Measurements from ENCODE around the gene MKNK1. TPM values are rescaled to one million over a fixed set of nuclear protein-coding genes. Genes with fewer than 3 reads are reported as not detected.

MKNK1 gene
- polyA plus RNA-seq, 2 donors, result 19.4 to 29.9 TPM

DNA sequence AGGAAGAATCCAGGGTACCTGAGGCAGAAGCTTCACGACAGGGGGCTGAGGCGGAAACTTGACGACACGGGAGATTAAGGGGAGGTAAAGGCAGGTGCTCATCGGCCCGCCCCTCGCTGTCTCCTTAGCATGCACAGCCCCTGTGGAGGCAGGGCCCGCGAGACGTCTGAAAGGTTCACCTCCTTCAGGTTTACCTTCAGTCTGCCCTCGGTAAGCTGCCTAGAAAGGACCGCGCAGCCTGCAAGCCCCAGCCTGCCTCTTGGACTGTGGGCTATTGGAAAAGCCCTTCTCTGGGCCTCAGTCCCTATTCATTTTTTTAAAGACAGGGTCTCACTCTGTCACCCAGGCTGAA lies 81.1 kb downstream of the MKNK1 start:
- peak overlapping the region; percentile 81 to 89 for H3K27ac ChIP-seq (ENCODE audit: low read depth in 2 of 2, low read length in 1 of 2)
- H3K4me1 ChIP-seq (ENCODE audit: control insufficient read depth in 2 of 2, insufficient read depth in 2 of 2, low read length in 1 of 2), result peaks cover 7 to 13% of the 10 kb centered on the region in 2 donors
- H3K36me3 ChIP-seq (ENCODE audit: control insufficient read depth in 2 of 2, insufficient read depth in 2 of 2, low read length in 1 of 2), result no peaks in the 10 kb centered on the region
- no peak overlapping the region for H3K4me3 ChIP-seq (ENCODE audit: low read depth in 1 of 2, low read length in 2 of 2)
- no peaks in the 10 kb centered on the region for H3K27me3 ChIP-seq (ENCODE audit: control insufficient read depth in 1 of 2, insufficient read depth in 2 of 2, low read length in 2 of 2)
- 46 to 68% methylated on average over 13 of the region's 13 CpGs for WGBS, 2 donors
- no peaks in the 10 kb centered on the region for H3K9me3 ChIP-seq (ENCODE audit: control insufficient read depth in 2 of 2, insufficient read depth in 1 of 2, low read depth in 1 of 2, low read length in 1 of 2)

- Histone ChIP-seq H3K27me3 (ENCODE audit: control insufficient read depth in 1 of 2, insufficient read depth in 2 of 2, low read length in 2 of 2) (no peaks in the 10 kb centered on the region), H3K9me3 (ENCODE audit: control insufficient read depth in 2 of 2, insufficient read depth in 1 of 2, low read depth in 1 of 2, low read length in 1 of 2) (no peaks in the 10 kb centered on the region), H3K27ac (ENCODE audit: low read depth in 2 of 2, low read length in 1 of 2) (peak overlapping the region; percentile 81 to 89), H3K4me1 (ENCODE audit: control insufficient read depth in 2 of 2, insufficient read depth in 2 of 2, low read length in 1 of 2) (peaks cover 7 to 14% of the 10 kb centered on the region in 2 donors), H3K4me3 (ENCODE audit: low read depth in 1 of 2, low read length in 2 of 2) (no peak overlapping the region), H3K36me3 (ENCODE audit: control insufficient read depth in 2 of 2, insufficient read depth in 2 of 2, low read length in 1 of 2) (no peaks in the 10 kb centered on the region)
- WGBS, 2 donors, result 14 to 22% methylated on average over 16 of the region's 16 CpGs
Observed at GRCh38 chr1:46522184-46522968, 81.7 kb downstream of the MKNK1 start.

GRCh38 chr1:46521414-46521813 lies 82.7 kb downstream of the MKNK1 start:
- H3K4me3 ChIP-seq (ENCODE audit: low read depth in 1 of 2, low read length in 2 of 2), result no peak overlapping the region
- H3K36me3 ChIP-seq (ENCODE audit: control insufficient read depth in 2 of 2, insufficient read depth in 2 of 2, low read length in 1 of 2), result no peaks in the 10 kb centered on the region
- no peaks in the 10 kb centered on the region for H3K27me3 ChIP-seq (ENCODE audit: control insufficient read depth in 1 of 2, insufficient read depth in 2 of 2, low read length in 2 of 2)
- no peaks in the 10 kb centered on the region for H3K9me3 ChIP-seq (ENCODE audit: control insufficient read depth in 2 of 2, insufficient read depth in 1 of 2, low read depth in 1 of 2, low read length in 1 of 2)
- peak overlapping the region in 1 of 2 donors; percentile 45 for H3K27ac ChIP-seq (ENCODE audit: low read depth in 2 of 2, low read length in 1 of 2)
- 78 to 85% methylated on average over 2 of the region's 2 CpGs for WGBS, 2 donors
- peaks cover 7 to 16% of the 10 kb centered on the region in 2 donors for H3K4me1 ChIP-seq (ENCODE audit: control insufficient read depth in 2 of 2, insufficient read depth in 2 of 2, low read length in 1 of 2)

- 44 to 58% methylated on average over 15 of the region's 15 CpGs for WGBS, 2 donors
- H3K4me1 ChIP-seq (ENCODE audit: control insufficient read depth in 2 of 2, insufficient read depth in 2 of 2, low read length in 1 of 2), result peaks cover 7 to 16% of the 10 kb centered on the region in 2 donors
- H3K4me3 ChIP-seq (ENCODE audit: low read depth in 1 of 2, low read length in 2 of 2), result no peak overlapping the region
- no peaks in the 10 kb centered on the region for H3K9me3 ChIP-seq (ENCODE audit: control insufficient read depth in 2 of 2, insufficient read depth in 1 of 2, low read depth in 1 of 2, low read length in 1 of 2)
- peak overlapping the region in 1 of 2 donors; percentile 17 for H3K27ac ChIP-seq (ENCODE audit: low read depth in 2 of 2, low read length in 1 of 2)
- no peaks in the 10 kb centered on the region for H3K27me3 ChIP-seq (ENCODE audit: control insufficient read depth in 1 of 2, insufficient read depth in 2 of 2, low read length in 2 of 2)
- no peaks in the 10 kb centered on the region for H3K36me3 ChIP-seq (ENCODE audit: control insufficient read depth in 2 of 2, insufficient read depth in 2 of 2, low read length in 1 of 2)
Observed at GRCh38 chr1:46520063-46520911, 83.8 kb downstream of the MKNK1 start.

- WGBS, 2 donors, result 78 to 84% methylated on average over 4 of the region's 4 CpGs
- Histone ChIP-seq H3K4me1 (ENCODE audit: control insufficient read depth in 2 of 2, insufficient read depth in 2 of 2, low read length in 1 of 2) (peaks cover 7 to 16% of the 10 kb centered on the region in 2 donors), H3K9me3 (ENCODE audit: control insufficient read depth in 2 of 2, insufficient read depth in 1 of 2, low read depth in 1 of 2, low read length in 1 of 2) (no peaks in the 10 kb centered on the region)
Observed at GRCh38 chr1:46519209-46519608, 84.9 kb downstream of the MKNK1 start.

GRCh38 chr1:46517932-46518498 lies 86.1 kb downstream of the MKNK1 start:
- Histone ChIP-seq H3K9me3 (ENCODE audit: control insufficient read depth in 2 of 2, insufficient read depth in 1 of 2, low read depth in 1 of 2, low read length in 1 of 2) (no peaks in the 10 kb centered on the region), H3K4me1 (ENCODE audit: control insufficient read depth in 2 of 2, insufficient read depth in 2 of 2, low read length in 1 of 2) (peaks cover 4 to 10% of the 10 kb centered on the region in 2 donors), H3K4me3 (ENCODE audit: low read depth in 1 of 2, low read length in 2 of 2) (no peak overlapping the region), H3K36me3 (ENCODE audit: control insufficient read depth in 2 of 2, insufficient read depth in 2 of 2, low read length in 1 of 2) (no peaks in the 10 kb centered on the region), H3K27ac (ENCODE audit: low read depth in 2 of 2, low read length in 1 of 2) (peak overlapping the region in 1 of 2 donors; percentile 71), H3K27me3 (ENCODE audit: control insufficient read depth in 1 of 2, insufficient read depth in 2 of 2, low read length in 2 of 2) (no peaks in the 10 kb centered on the region)
- WGBS, 2 donors, result 60 to 63% methylated on average over 4 of the region's 4 CpGs

More at GRCh38 chr1:46519209-46519608, 84.9 kb downstream of the MKNK1 start:
- H3K27me3 ChIP-seq (ENCODE audit: control insufficient read depth in 1 of 2, insufficient read depth in 2 of 2, low read length in 2 of 2), result no peaks in the 10 kb centered on the region
- no peak overlapping the region for H3K27ac ChIP-seq (ENCODE audit: low read depth in 2 of 2, low read length in 1 of 2)
- H3K36me3 ChIP-seq (ENCODE audit: control insufficient read depth in 2 of 2, insufficient read depth in 2 of 2, low read length in 1 of 2), result no peaks in the 10 kb centered on the region
- no peak overlapping the region for H3K4me3 ChIP-seq (ENCODE audit: low read depth in 1 of 2, low read length in 2 of 2)

- Histone ChIP-seq H3K27ac (ENCODE audit: low read depth in 2 of 2, low read length in 1 of 2) (peak overlapping the region; percentile 59 to 71), H3K4me3 (ENCODE audit: low read depth in 1 of 2, low read length in 2 of 2) (no peak overlapping the region), H3K36me3 (ENCODE audit: control insufficient read depth in 2 of 2, insufficient read depth in 2 of 2, low read length in 1 of 2) (no peaks in the 10 kb centered on the region), H3K4me1 (ENCODE audit: control insufficient read depth in 2 of 2, insufficient read depth in 2 of 2, low read length in 1 of 2) (peaks cover 0 to 5% of the 10 kb centered on the region in 2 donors), H3K27me3 (ENCODE audit: control insufficient read depth in 1 of 2, insufficient read depth in 2 of 2, low read length in 2 of 2) (no peaks in the 10 kb centered on the region), H3K9me3 (ENCODE audit: control insufficient read depth in 2 of 2, insufficient read depth in 1 of 2, low read depth in 1 of 2, low read length in 1 of 2) (no peaks in the 10 kb centered on the region)
- WGBS, 2 donors, result 10 to 13% methylated on average over 9 to 10 of the region's 10 CpGs
Observed at GRCh38 chr1:46517010-46517600, 87.0 kb downstream of the MKNK1 start.

DNA sequence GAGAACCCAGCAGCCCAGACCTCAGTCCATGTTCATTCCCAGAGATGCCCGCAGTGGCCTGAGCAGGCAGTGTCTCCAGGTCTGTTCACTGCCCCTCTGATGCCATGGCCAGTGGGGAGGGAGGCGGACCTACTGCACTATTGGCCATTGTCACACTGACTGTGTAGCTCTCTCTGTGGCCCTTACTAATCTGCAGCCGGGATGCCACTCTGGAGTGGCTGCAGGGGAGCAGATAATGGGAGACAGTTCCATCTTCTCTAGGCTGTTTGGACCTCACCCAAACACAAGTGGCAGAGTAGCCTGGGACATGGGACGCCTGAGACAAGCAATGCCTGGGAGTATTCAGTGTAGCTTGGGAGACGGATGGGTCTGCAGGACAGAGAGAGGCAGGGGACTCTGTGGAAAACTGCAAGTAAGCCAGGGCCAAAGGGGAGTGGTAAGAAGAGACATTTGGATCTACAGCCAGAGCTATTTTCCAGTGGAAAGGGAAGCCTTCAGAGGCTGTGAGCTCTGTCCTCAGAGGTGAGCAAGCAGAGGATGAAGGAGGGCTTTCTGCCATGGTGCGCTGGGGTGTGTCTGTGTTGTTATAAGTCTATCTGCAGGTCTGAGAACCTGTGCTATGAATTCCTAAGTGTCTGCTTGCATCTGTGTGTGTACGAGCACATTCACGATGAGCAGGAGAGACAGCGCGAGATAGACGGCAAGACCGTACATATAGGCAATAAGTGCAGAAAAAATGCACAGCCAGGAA lies 87.7 kb downstream of the MKNK1 start:
- peaks cover 0 to 3% of the 10 kb centered on the region in 2 donors for H3K4me1 ChIP-seq (ENCODE audit: control insufficient read depth in 2 of 2, insufficient read depth in 2 of 2, low read length in 1 of 2)
- no peaks in the 10 kb centered on the region for H3K36me3 ChIP-seq (ENCODE audit: control insufficient read depth in 2 of 2, insufficient read depth in 2 of 2, low read length in 1 of 2)
- no peaks in the 10 kb centered on the region for H3K27me3 ChIP-seq (ENCODE audit: control insufficient read depth in 1 of 2, insufficient read depth in 2 of 2, low read length in 2 of 2)
- no peaks in the 10 kb centered on the region for H3K9me3 ChIP-seq (ENCODE audit: control insufficient read depth in 2 of 2, insufficient read depth in 1 of 2, low read depth in 1 of 2, low read length in 1 of 2)
- 43 to 46% methylated on average over 12 of the region's 12 CpGs for WGBS, 2 donors
- peak overlapping the region in 1 of 2 donors; percentile 71 for H3K27ac ChIP-seq (ENCODE audit: low read depth in 2 of 2, low read length in 1 of 2)
- no peak overlapping the region for H3K4me3 ChIP-seq (ENCODE audit: low read depth in 1 of 2, low read length in 2 of 2)

DNA sequence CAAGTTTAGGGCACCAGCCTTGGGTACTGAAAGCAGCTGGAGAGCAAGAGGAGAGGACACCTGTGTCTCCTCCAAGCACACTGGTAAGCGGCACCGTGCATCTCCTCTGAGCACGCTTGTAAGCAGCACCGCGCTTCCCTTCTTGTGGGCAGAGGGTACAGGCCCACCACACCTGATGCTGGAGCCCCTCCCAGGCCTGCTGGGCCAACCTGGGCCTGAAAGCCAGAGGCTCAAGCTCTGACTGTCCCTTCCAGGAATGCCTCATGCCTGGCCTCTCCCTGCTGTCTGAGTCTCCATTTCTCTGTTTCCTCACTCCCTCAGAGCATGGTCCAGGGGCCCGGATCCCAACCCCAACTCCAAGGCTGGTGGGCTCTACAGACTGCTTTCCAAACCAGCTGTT lies 88.5 kb downstream of the MKNK1 start:
- Histone ChIP-seq H3K36me3 (ENCODE audit: control insufficient read depth in 2 of 2, insufficient read depth in 2 of 2, low read length in 1 of 2) (no peaks in the 10 kb centered on the region), H3K9me3 (ENCODE audit: control insufficient read depth in 2 of 2, insufficient read depth in 1 of 2, low read depth in 1 of 2, low read length in 1 of 2) (no peaks in the 10 kb centered on the region), H3K27me3 (ENCODE audit: control insufficient read depth in 1 of 2, insufficient read depth in 2 of 2, low read length in 2 of 2) (no peaks in the 10 kb centered on the region), H3K4me3 (ENCODE audit: low read depth in 1 of 2, low read length in 2 of 2) (no peak overlapping the region), H3K27ac (ENCODE audit: low read depth in 2 of 2, low read length in 1 of 2) (no peak overlapping the region), H3K4me1 (ENCODE audit: control insufficient read depth in 2 of 2, insufficient read depth in 2 of 2, low read length in 1 of 2) (peaks cover 0 to 3% of the 10 kb centered on the region in 2 donors)
- WGBS, 2 donors, result 93 to 94% methylated on average over 6 of the region's 6 CpGs

Data from esophagus (tissue), 2 donors.